WI38 (cell line): ENCODE results near the gene HSPG2.

ENCODE experiments used
- H3K4me3 ChIP-seq: 2 replicates; pipeline ENCODE4 v1.5.1; 2011; ENCODE audit warnings: low read depth, mild to moderate bottlenecking, control low read depth, low read length
- CTCF ChIP-seq: IDR thresholded peaks from 2 replicates; pipeline ENCODE4 v1.5.1; 2012; ENCODE audit warnings: low read depth, mild to moderate bottlenecking, control low read depth, low read length

HSPG2 gene

GRCh38 chr1:21914450-21914849 lies 22.7 kb downstream of the HSPG2 start:
- no peak overlapping the region for H3K4me3 ChIP-seq
- TF ChIP-seq CTCF, result no peak

GRCh38 chr1:21913763-21914162 lies 23.3 kb downstream of the HSPG2 start:
- no peak for TF ChIP-seq CTCF
- no peak overlapping the region for H3K4me3 ChIP-seq

GRCh38 chr1:21913258-21913657 lies 23.9 kb downstream of the HSPG2 start:
- H3K4me3 ChIP-seq, result no peak overlapping the region
- TF ChIP-seq CTCF, result no peak

- H3K4me3 ChIP-seq, result no peak overlapping the region
- TF ChIP-seq CTCF, result no peak
These were observed 24.9 kb downstream of the HSPG2 start for GRCh38 chr1:21912038-21912758.

- H3K4me3 ChIP-seq, result no peak overlapping the region
These were observed 25.7 kb downstream of the HSPG2 start for GRCh38 chr1:21911205-21912001.

GRCh38 chr1:21910558-21911204 lies 26.4 kb downstream of the HSPG2 start:
- no peak for TF ChIP-seq CTCF

More at GRCh38 chr1:21911205-21912001, 25.7 kb downstream of the HSPG2 start:
- TF ChIP-seq CTCF, result no peak

More at GRCh38 chr1:21910558-21911204, 26.4 kb downstream of the HSPG2 start:
- no peak overlapping the region for H3K4me3 ChIP-seq
